Esophagus mucosa (tissue), 1 donor: ENCODE results near the gene SCRN2. TPM values are rescaled to one million over a fixed set of nuclear protein-coding genes. Genes with fewer than 3 reads are reported as not detected.
A peak's percentile ranks its signal among the peaks of the same experiment; 100 is the strongest.

Experiments
- ATAC-seq: fragments of 200-7000 bp; cut with Tn5 transposase; one replicate; pipeline ENCODE4 v1.9.1; 2020
- total RNA-seq: library from RNA; stranded (reverse); gene quantifications from one replicate; pipeline ENCODE4 v1.2.4, GENCODE V29; 2023
- donor health status: DM: yes; HTN: yes; CAD: no.

Gene SCRN2
- total RNA-seq, 1 donor from 2014 or later: 21.2 TPM

DNA sequence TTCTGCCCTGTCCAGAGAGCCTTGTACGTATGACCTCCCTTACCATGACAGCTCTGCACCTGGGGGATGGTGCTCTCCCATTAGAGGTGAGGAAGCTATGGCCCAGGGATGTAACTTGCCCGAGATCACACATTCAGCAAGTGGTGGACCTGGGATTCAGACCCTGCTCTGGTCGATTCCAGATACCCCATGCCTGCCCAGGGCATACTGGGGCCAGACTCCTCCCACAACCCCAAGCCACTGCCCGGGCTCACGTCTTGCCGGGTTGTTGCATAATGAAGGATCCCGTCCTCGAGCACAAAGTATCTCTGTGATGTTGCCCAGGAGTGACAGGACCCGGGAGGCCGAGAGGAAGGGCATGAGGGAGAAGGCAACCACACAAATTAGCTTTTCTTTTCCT lies 21.6 kb downstream of the SCRN2 start:
- ATAC-seq: no peak

DNA sequence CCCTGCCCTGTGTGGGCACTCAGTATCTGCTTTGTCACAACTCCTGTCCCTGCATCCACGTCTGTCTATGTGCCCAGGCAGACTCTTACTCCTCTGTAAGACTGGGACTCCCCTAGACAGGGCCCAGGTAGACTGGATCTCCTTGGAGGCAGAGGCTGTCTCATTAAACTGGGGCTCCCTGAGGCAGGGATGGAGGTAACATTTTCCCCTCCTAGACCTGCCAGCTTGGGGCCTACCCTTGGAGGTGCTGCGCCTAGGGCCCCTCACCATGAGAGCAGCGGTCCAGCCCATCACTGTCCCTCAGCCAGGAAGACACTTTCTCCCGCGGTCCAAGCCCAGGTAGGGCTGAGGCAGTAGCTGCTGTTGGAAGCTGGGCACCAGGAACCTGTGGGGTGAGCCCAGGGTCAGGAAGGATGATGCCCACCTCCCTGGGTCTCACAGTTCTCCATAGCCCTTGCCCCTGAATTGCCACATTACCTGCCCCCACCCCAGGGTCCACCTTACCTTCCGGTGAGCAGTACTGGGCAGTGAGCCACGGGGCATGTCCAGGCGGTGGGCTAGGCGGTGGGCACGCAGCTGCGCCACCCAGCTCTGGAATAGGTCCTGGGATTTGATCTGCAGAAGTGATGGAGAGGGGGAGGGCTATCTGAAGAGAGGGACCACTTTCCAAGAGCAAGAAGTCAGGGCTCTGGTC lies 22.9 kb downstream of the SCRN2 start:
- ATAC-seq: no peak

DNA sequence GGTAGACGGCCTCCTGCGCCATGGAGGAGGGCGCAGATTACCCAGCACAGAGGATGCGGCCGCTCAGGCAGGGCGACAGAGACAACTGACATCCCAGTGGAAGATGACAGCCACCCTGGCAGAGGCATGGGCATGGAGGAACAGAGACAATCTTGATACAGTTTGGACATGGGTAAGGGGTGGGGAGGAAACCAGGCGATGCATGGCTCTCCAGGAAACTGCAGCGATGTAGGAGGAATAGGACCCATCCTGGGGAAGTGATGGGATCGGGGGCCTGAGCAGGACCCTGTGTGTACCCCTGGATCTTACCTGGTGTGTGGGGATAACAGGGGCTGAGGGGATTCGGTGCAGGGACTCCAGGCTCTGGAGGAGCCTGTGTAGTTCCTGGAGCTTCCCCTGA lies 24.1 kb downstream of the SCRN2 start:
- ATAC-seq: no peak

DNA sequence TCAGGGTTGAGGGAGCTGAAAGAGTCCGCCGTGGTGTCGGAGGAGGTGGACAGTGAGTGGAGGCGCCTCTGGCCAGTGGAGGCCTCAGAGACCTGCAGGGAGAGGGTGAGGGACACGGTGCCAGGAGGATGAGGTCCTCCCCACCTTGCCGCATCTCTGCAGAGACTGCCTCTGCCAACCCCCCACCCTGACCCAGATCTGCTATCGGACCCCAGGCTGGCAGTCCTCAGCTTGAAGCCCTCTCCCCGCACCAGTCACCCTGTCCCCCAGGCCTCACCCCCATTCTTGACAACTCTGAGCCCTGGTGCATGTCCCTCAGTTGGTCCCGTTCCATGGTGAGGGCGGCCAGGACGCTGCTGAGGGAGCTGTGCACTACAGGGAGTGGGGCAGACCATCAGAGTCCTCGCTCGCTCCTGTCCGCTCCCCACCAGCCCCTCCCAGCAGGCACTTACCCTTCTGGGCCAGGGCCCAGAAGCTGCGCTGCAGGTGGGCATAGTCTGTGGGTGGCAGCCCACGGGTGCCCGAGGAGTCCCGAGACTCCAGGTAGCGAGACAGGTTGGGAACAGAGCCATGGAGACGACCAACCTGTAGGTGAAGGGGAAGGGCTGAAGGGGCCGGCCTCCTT lies 24.9 kb downstream of the SCRN2 start:
- no peak for ATAC-seq

DNA sequence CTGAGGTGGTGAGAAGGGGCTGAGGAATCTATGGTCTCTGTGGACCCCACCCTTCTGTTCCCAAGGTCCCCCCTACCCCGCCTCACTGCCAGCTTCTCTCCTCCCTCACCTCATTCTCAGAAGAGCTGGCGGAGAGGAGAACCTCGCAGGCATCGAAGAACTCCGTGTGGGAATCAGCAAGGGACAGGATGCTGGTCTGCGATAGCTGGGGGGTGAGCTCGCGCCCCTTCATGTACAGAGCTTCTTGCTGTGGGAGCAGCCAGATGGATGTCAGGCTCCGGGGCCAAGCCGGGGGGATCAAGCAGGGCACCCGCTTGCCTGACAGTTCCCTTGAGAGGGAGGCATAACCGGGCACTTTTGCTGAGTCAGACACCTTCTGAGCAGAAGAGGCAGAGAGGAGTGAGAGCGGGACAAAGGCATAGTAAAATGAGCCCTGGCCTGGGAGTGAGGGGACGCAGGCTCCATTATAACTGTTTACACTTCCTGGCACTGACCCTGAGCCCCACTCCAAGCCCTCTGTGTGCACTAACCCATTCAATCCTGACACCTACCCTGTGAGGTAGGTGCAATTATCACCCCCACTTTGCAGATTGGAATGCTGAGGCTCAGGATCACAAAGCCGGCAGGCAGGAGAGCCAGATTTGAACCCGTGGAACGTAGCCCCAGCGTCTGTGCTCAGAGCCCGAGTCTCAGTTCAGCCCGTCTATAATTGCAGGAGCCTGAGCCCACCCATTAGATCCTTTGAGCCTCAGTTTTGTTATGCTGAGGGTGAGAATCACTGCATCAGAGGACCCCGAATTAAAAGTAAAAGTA lies 25.8 kb downstream of the SCRN2 start:
- no peak for ATAC-seq

DNA sequence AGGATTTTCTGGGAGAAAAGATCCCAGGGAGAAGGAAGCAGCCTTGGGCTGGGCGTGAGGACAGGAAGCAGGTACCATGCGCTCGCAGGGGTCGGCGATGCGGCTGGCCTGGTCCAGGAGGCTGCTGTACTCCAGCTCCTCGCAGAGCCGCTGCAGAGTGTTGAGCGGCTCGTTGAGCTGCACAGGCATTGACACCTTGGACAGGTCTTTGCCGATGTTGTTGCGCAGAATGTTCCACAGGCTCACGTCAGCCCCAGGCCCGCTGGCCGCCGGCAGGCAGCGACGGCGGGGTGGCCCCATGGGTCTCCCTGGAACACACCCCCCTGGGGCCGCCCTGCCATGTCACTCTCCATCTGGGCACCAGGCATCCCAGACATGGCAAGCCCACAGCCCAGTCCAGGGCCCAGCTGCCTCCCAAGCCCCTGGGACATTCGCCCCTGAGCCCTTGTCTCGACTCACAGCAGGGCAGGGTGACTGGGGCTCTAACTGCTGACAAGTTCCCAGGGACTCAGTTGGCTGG lies 27.5 kb downstream of the SCRN2 start:
- ATAC-seq: no peak

DNA sequence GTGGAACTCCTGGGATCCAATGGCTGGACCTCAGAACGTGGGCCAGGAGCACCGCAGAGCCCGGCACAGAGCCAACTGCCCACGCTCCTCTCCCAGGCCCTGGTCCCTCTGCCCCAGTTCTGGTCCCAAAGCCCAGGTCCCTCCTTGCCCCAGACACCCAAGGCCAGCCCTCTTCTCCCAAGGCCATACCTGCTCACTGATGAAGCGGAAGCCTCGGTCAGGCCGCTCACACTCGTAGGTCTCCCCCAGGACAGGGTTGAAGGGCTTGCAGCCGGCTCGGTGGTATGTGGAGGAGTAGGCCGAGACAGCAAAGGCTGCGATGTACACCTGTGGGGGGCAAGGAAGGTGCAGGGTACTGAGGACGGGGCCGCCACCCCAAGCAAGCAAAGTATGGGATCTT lies 28.0 kb downstream of the SCRN2 start:
- no peak for ATAC-seq

DNA sequence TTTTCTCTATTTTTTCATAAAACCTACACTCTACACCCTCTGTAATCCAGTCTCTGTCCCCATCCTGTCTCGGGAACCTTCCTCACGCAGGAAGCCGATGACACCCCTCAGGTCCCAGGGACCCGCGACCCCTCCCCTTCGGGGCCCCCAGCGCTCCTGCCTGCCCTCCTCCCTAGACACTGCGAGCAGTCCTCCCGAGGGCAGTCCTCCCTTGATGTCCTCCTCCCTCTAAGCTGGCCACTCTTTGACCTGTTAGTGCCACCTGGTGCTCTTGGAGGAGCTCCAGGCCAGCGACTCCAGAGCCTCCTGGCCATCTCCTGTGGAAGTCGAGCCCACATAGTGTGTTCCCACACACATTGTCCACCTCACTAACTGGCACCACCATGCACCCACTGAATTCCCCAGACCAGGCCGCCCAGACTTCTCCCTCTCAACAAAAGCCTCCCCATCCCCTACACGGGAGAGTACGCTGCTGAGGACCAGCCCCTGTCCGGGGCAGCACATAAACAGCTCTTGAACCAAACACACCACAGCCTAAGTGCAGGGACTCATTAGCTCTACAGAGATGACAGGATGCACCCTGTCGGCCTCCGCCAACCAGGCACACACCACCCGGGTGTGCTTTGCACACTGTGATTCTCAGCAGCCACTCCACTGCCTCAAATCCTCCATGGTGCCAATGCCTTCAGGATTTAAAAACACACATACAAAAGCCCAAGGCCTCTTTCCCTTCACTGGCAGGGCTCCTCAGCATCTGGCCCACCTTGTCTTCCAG lies 28.7 kb downstream of the SCRN2 start:
- no peak for ATAC-seq

DNA sequence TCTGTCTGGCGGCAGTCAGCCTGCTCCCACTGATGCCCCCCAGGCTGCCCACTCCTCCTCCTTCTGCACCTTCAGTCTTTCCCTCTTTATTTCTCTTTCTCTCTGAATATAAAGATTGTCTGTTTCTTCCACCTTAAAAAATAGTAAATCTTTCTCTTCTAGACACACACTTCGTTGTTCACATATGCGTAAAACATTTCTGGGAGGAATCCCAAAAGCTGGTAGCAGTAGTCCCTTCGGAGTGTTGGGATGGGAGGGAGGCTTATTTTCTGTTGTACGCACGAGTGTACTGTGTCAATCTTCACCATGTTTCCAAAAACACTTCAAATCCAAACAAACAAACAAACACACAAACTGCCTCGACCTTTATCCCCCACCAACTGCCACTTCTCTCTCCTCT lies 29.4 kb downstream of the SCRN2 start:
- no peak for ATAC-seq

DNA sequence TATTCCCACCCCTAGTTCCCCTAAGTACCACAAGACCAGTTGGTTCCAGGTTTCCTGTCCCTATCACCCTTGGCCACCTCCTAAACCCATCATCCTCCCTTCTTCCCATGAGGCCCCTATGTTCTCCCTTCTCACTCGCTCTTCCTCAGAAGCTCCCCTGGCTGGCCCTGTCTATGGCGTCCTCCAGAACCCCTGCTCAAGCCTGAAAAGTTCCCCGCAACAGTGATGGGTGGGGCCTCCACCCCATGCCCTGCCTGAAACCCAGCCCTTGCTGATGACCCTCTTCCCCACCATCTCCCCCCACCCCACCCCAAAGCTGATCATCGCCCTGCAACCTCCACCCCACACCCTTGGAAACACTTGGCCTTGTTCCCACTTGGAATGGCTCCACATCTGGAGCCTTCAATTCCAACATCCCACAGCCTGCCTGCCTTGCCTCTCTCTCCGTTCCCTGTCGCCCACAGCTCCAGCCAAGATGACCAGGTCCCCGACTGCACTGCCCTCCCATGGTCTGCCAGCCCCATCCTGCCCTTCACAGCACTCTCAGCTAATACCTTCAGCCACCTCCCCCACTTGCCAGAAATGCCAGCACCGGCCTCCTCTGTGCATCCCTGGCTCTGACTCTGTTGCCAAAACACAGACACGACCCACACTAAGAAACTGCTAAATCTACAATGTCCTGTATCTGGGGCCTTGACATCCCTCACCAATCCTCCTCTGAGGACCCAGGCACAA lies 30.0 kb downstream of the SCRN2 start:
- ATAC-seq: no peak

DNA sequence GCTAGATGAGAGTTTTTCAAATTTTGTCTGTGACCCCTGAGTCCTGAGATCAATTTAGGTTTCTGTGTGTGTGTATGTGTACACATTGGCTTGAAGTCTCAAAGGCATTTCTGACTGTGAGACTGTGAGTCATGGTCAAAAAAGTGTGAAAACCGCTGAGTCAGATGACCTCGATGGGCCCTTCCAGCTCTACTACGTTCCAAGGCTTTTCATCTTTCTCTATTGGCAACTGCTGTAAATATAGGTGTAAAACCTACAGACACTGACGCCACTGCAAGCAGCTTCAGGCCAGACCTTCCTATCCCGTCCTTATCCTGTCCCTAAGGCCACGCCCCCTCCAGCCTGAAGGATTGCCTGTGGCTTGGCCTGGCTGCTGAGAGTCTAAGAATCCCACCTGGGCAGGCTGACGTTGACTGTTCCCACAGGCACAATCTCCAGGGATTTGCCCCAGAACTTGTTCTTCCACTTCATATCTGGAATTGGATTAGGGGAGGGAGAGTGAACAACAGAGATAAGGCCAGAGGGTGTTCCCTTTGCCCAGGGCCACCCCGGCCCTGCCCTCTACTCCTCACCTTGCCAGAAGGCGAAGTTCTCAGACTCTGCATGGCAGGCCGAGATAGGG lies 30.8 kb downstream of the SCRN2 start:
- peak; percentile 80 for ATAC-seq

DNA sequence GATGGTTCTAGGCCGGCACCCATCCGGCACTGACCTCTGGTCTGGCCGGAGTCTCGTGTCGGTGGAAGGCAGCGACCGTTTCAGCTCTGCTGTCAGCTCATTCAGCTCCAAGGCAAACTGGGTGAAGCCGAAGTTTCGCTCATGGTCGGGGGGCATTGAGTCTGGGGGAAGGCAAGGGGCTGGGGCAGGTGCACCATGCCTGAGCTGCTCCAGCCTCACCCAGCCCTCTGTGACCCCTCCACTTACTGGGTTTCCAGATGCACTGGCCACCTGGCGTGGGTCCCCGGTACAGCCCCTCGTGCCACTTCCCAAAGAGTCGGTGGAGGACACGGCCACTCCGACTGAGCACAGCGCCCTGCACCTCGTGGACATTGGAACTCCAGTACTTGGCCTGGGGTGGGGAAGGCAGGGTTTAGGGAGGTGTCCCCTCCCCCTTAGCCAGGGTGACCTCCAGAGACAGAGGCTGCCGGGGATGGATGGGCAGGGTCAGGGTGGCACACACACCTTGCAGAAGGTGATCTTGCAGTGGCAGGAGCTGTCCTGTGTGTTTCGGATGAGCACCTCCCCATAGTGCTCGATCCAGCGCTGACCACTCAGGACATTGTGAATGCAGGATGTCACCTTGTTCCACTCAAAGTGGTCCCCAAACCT lies 32.1 kb downstream of the SCRN2 start:
- no peak for ATAC-seq

DNA sequence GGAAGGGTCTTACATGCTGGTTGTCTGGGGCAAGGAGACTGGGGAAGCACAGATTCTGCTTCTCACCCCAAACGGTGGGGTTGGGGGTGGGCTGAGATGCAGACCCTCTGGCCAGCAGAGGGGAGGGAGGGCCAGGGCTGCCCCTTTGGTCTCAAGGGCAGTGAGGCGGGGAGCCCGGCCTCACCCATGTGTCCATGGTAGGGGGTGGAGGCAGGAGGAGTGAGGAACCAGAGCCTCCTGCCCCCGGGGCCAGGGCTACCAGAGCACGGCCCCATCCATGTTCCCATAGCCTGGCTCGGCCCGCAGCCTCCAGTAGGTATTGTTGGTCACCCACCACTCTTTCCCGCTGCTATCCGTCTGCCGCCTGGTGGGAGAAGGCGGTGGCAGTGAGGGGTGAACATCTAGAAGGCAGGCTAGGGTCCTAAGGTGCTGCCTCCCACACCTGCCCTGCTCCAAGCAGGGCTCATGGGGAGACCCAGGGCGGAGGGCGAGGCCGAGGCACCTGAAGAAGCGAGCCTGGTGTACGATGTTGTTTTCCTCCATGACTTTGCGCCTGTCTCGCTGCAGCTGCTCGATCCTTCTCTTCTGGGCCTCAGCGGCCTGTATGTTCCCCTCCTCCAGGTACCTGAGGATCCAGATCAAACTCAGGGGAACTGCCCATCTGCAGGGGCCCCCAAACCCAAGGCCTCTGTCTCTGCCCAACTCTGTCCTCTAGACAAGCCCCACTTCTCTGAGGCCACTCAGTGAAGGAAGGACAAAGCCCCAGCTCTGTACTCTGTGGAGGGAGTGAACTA lies 32.8 kb downstream of the SCRN2 start:
- ATAC-seq: no peak

DNA sequence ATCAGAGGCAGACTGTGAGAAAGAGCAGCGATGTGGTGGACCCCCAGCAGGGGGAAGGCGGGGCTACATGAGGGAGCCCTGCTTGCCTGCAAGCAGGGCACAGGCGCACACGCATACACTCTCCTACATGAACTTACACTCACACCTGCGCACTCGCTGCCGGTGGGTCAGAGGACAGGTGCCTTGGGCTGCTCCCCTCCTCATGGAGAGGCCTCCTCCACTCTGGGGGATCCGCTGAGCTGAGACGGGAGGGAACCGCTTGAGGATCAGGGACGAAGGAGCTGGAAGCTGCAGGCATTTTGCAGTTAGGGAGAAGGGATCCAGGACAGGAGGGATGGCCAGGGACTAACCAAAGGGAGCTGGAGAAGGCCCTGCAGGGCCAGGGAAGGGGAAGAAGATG lies 33.7 kb downstream of the SCRN2 start:
- ATAC-seq: no peak

DNA sequence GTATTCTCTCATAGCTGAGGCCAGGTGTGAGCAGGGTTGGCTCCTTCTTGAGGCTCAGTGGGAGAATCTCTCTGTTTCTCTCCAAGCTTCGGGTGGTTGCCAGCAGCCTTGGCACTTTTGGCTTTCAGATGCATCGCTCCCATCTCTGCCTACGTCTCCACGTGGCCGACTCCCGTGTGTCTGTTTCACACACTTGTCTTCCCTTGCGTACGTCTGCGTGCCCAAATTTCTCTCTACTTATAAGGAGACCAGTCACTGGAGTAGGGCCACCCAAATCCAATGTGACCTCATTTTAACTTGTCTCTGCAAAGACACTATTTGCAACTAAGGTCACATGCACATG lies 34.2 kb downstream of the SCRN2 start:
- no peak for ATAC-seq

DNA sequence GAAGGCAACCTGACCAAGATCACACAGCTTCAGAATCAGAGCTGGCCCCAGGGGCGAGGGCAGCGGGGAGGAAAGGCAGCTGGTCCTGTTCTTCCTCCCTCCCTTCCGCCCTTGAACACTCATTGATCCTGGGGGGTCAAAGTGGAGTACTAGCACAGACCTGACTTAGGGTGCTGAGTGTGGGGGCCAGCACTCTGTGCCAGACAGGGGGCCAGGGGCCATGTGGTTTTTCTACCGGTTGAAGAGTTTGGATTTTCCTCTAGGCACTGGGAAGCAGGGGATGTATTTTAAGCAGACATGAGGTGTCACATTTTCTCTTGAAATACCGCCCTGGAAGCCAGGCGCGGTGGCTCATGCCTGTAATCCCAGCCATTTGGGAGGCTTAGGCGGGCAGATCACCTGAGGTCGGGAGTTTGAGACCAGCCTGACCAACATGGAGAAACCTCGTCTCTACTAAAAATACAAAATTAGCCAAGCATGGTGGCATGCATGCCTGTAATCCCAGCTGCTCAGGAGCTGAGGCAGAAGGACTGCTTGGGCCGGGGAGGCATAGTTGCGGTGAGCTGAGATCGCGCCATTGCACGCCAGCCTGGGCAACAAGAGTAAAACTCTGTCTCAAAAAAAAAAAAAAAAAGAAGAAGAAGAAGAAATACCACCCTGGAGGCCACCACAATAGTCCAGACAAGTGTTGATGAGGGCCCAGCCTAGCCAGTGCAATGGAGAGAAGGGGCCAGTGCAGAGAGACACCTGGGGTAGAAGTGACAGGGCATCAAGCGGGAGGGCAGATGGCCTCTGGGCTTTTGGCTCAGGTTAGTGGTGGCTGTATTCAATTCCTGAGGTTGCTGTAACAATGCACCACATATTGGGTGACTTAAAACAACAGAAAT lies 34.8 kb downstream of the SCRN2 start:
- ATAC-seq: no peak

DNA sequence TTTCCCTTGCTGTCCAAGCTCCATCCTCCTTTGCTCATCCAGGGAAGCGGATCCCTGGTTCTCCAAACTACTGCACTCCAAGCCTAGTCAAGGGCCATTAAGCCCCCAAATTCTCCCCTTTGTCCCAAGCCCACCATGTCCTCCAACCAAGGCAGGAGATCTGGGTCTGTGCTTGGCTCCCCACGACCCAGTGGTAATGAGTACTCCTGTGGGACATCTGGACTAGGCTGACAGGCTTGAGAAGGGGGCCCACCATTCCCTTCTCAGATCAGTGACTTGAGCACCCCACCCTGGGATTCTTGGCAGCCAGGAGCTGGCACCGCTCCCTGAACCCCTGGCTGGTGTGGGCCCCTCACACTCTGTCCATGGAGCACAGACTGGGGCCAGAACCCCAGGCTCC lies 36.6 kb downstream of the SCRN2 start:
- no peak for ATAC-seq

DNA sequence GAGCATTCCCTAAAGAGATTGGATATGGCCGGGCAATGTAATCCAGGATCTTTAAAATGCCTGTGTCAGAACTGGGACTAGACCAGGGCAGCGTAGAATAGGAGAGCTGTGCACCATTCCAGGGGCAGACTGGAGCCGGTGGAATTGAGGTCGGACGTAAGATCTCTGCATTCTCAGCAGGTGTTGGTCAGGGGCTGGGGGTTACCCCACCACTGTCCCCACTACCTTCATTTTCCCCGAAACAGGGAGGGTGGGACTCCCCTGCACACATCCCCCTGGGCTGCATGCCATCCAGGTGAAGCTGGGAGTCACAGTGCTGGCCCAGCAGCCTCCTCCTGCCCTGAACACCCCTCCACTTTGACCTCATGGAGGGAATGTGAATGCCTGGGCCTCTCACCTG lies 37.3 kb downstream of the SCRN2 start:
- ATAC-seq: no peak

DNA sequence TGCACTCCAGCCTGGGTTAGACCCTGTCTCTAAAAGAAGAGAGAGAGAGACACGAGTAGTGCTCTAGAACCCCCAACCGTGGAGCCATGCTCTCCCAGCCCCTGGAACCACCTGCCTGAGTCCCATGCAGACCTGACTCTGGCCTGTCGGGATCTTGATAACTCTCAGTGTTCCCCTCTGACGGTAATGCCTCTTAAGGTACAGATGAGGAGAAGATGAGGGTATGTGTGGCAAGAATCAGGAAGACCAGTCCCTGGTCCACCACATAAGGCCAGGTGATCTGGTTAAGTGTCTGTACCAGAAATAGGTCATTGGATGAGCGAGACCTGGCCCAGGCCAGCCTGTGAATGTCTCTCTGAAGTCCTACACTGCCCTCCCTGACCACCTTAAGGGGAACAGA lies 37.9 kb downstream of the SCRN2 start:
- no peak for ATAC-seq
